B cell (primary cell): ENCODE results near the gene WDHD1. TPM values are rescaled to one million over a fixed set of nuclear protein-coding genes. Genes with fewer than 3 reads are reported as not detected.

Experiments used
- ATAC-seq: fragments of 200-7000 bp; cut with Tn5 transposase; one replicate; pipeline ENCODE4 v1.10.0; 2021; ENCODE audit warnings: low read depth, mild to moderate bottlenecking, moderate number of reproducible peaks, moderate library complexity
- CTCF ChIA-PET: fragments of 350-600 bp; sonication (Branson Sonifier 250); formaldehyde crosslinking; loops from one replicate; lab custom pipeline; 2021; ENCODE audit warnings: antibody characterized with exemption, inconsistent platforms; lab: Charles Lee
- POLR2A ChIA-PET: fragments of 350-600 bp; sonication (Branson Sonifier 250); formaldehyde crosslinking; loops from one replicate; lab custom pipeline; 2021; ENCODE audit warnings: antibody characterized with exemption; lab: Charles Lee
- DNase-seq: peaks from one replicate; pipeline ENCODE4 v3.0.0; 2013
- H2AFZ ChIP-seq: 2 replicates; pipeline ENCODE4 v1.6.1; 2012; ENCODE audit warnings: mild to moderate bottlenecking, low read depth, low read length; ENCODE audit not compliant: insufficient read depth, poor library complexity, severe bottlenecking
- H3K27ac ChIP-seq, 2 donors: 1 replicate in 1 of 2; 2 replicates in 1 of 2; pipeline ENCODE4 v1.5.1; 2012 to 2013; ENCODE audit warnings: low read length in 2 of 2, mild to moderate bottlenecking in 2 of 2, moderate library complexity in 1 of 2
- H3K27me3 ChIP-seq, 4 experiments: fragments of 200-600 bp in 1 of 4; sonication (generic) in 1 of 4; replicated peaks in 1 of 4; 1 replicate in 2 of 4; 2 replicates in 2 of 4; pipeline versions ENCODE4 v1.6.1 to v1.7.0; 2013 to 2016; ENCODE audit warnings: low read length in 3 of 4, mild to moderate bottlenecking in 2 of 4, mixed read lengths in 1 of 4, moderate library complexity in 1 of 4; ENCODE audit not compliant: insufficient read depth in 4 of 4, control insufficient read depth in 3 of 4; ENCODE audit errors: control extremely low read depth in 1 of 4
- H3K36me3 ChIP-seq, 2 experiments: replicated peaks in 1 of 2; 1 replicate in 1 of 2; 2 replicates in 1 of 2; pipeline versions ENCODE4 v1.6.1 to v1.7.1; 2013; ENCODE audit warnings: low read length in 1 of 2; ENCODE audit not compliant: insufficient read depth in 2 of 2, control insufficient read depth in 1 of 2; ENCODE audit errors: control extremely low read depth in 1 of 2, extremely low read depth in 1 of 2
- H3K4me1 ChIP-seq, 2 donors: fragments of 200-600 bp in 1 of 2; sonication (generic) in 1 of 2; 1 replicate in 1 of 2; 2 replicates in 1 of 2; pipeline versions ENCODE4 v1.5.1 to v1.6.1; 2013 to 2017; ENCODE audit warnings: low read length in 2 of 2; ENCODE audit not compliant: control insufficient read depth in 2 of 2, insufficient read depth in 2 of 2
- H3K4me2 ChIP-seq: replicated peaks from 2 replicates; pipeline ENCODE3; 2012; ENCODE audit warnings: mild to moderate bottlenecking, low read depth, low read length; ENCODE audit not compliant: poor library complexity, severe bottlenecking
- H3K4me3 ChIP-seq, 5 experiments: fragments of 200-600 bp in 1 of 5; sonication (generic) in 1 of 5; 1 replicate in 3 of 5; 2 replicates in 2 of 5; pipeline versions ENCODE4 v1.5.1 to v1.7.0; 2011 to 2016; ENCODE audit warnings: low read length in 4 of 5, mild to moderate bottlenecking in 4 of 5, low read depth in 2 of 5, control low read depth in 1 of 5, moderate library complexity in 1 of 5; ENCODE audit not compliant: insufficient read depth in 1 of 5; ENCODE audit errors: control extremely low read depth in 1 of 5, extremely low read depth in 1 of 5
- H3K79me2 ChIP-seq: fragments of 200-600 bp; sonication (generic); one replicate; pipeline ENCODE4 v1.6.0; 2016; ENCODE audit warnings: low read length; ENCODE audit not compliant: control insufficient read depth, insufficient read depth
- H3K9ac ChIP-seq: fragments of 200-600 bp; sonication (generic); 2 replicates; pipeline ENCODE4 v1.6.1; 2017; ENCODE audit warnings: mild to moderate bottlenecking, low read length, moderate library complexity
- H3K9me3 ChIP-seq, 3 donors: one replicate each; pipeline versions ENCODE4 v1.6.1 to v1.7.1; 2013; ENCODE audit warnings: low read length in 2 of 3; ENCODE audit not compliant: control insufficient read depth in 2 of 3, insufficient read depth in 1 of 3; ENCODE audit errors: control extremely low read depth in 1 of 3
- H4K20me1 ChIP-seq: 2 replicates; pipeline ENCODE4 v1.6.0; 2012; ENCODE audit warnings: mild to moderate bottlenecking, low read length; ENCODE audit not compliant: insufficient read depth, control insufficient read depth, poor library complexity, severe bottlenecking
- H3K27ac Mint-ChIP-seq: one replicate; pipeline ENCODE4 v1.8.0; 2021; ENCODE audit warnings: mixed read lengths
- H3K27me3 Mint-ChIP-seq: one replicate; pipeline ENCODE4 v1.8.0; 2021; ENCODE audit warnings: mixed read lengths
- H3K4me1 Mint-ChIP-seq: one replicate; pipeline ENCODE4 v1.8.0; 2021; ENCODE audit warnings: mixed read lengths
- H3K4me3 Mint-ChIP-seq: one replicate; pipeline ENCODE4 v1.8.0; 2021; ENCODE audit warnings: mixed read lengths
- H3K9me3 Mint-ChIP-seq: one replicate; pipeline ENCODE4 v1.8.0; 2022; ENCODE audit warnings: mixed read lengths; ENCODE audit not compliant: insufficient read depth
- CTCF ChIP-seq: fragments of 200-600 bp; IDR thresholded peaks from one replicate; pipeline ENCODE4 v1.8.0; 2022; ENCODE audit warnings: antibody characterized with exemption, mild to moderate bottlenecking
- EZH2 ChIP-seq: IDR thresholded peaks from 2 replicates; pipeline ENCODE4 v1.6.1; 2012; ENCODE audit warnings: borderline replicate concordance, low read depth, mild to moderate bottlenecking, moderate library complexity, low read length; ENCODE audit not compliant: insufficient read depth, poor library complexity, severe bottlenecking
- WGBS: methylation state at CpG from one replicate; pipeline ENCODE4 v1.1.5; 2013; ENCODE audit warnings: missing lambda C conversion rate; ENCODE audit not compliant: insufficient coverage; 5-methylcytosine and 5-hydroxymethylcytosine counted together
- intact Hi-C: fragments of 100-400 bp; cut with micrococcal nuclease; formaldehyde crosslinking; loops from one replicate; pipeline ENCODE4 v1.10.0; 2022
- polyA plus RNA-seq: library from polyadenylated mRNA; depleted of rRNA; stranded (reverse); fragments of >200 nt; gene quantifications from 2 replicates; pipeline ENCODE4 v1.2.3, GENCODE V29; 2012
- total RNA-seq, 2 donors: library from RNA; stranded (reverse); fragments of 120-200 nt in 1 of 2; gene quantifications; 1 replicate in 1 of 2; 2 replicates in 1 of 2; pipeline versions ENCODE4 v1.2.3 to v1.2.4, GENCODE V29; 2013 to 2022

The WDHD1 gene
- total and polyA plus RNA-seq, 2 donors (not counting 1 experiment from before 2014, with no cell fraction given), result 0.61 to 6.5 TPM

- Histone ChIP-seq H3K79me2 (no peaks in the 10 kb centered on the region), H3K36me3 (no peaks in the 10 kb centered on the region), H3K4me3 (no peak overlapping the region), H4K20me1 (no peaks in the 10 kb centered on the region), H3K27me3 (no peaks in the 10 kb centered on the region), H3K9ac (no peak overlapping the region), H3K4me2 (peak overlapping the region; percentile 67), H3K27ac (no peak overlapping the region), H3K4me1 (peaks cover 34 to 46% of the 10 kb centered on the region in 2 donors), H2AFZ (no peak overlapping the region), H3K9me3 (no peaks in the 10 kb centered on the region)
- no peak for ATAC-seq
- Mint-ChIP-seq H3K9me3 (no peaks in the 10 kb centered on the region), H3K4me3 (peak overlapping the region; percentile 9), H3K27me3 (no peaks in the 10 kb centered on the region), H3K4me1 (peaks cover 49% of the 10 kb centered on the region), H3K27ac (no peak overlapping the region)
- ChIA-PET POLR2A (interaction anchor here (1.1 kb wide), 1 partner anchor 173 kb away, joined by 3 read pairs; no protein-coding TSS in a partner anchor), CTCF (interaction anchor here (1.1 to 1.8 kb wide), 3 partner anchors 14 to 24 kb away, joined by 4 to 10 read pairs (median 6); partner anchors contain the start of gene MAPK1IP1L)
- no peak for DNase-seq
- TF ChIP-seq EZH2 (no peak), CTCF (no peak)
- 100% methylated on average over 2 of the region's 3 CpGs for WGBS
- intact Hi-C loops, result loop anchor here (10.0 kb wide), 1 partner anchor 1039 kb away; the partner anchor contains the start of gene PELI2
These were observed 48.8 kb upstream of the WDHD1 start for GRCh38 chr14:55075628-55076175.

GRCh38 chr14:55074662-55075061 is 47.8 kb upstream of the WDHD1 start:
- Histone ChIP-seq H3K4me1 (peaks cover 34 to 48% of the 10 kb centered on the region in 2 donors), H3K27me3 (no peaks in the 10 kb centered on the region), H3K79me2 (no peaks in the 10 kb centered on the region), H3K9ac (peak overlapping the region; percentile 40), H3K27ac (peak overlapping the region; percentile 53 to 67), H3K4me3 (peak overlapping the region in 3 of 5 experiments; percentile 1 to 24 (median 20)), H3K4me2 (peak overlapping the region; percentile 67), H3K9me3 (no peaks in the 10 kb centered on the region), H4K20me1 (no peaks in the 10 kb centered on the region), H3K36me3 (no peaks in the 10 kb centered on the region), H2AFZ (peak overlapping the region; percentile 68)
- Mint-ChIP-seq H3K4me1 (peaks cover 58% of the 10 kb centered on the region), H3K9me3 (no peaks in the 10 kb centered on the region), H3K27ac (peak overlapping the region; percentile 62), H3K4me3 (peak overlapping the region; percentile 63), H3K27me3 (no peaks in the 10 kb centered on the region)
- ATAC-seq (no peak), DNase-seq (peak; percentile 55)
- WGBS, result 0% methylated on average over 2 of the region's 5 CpGs
- POLR2A ChIA-PET, result interaction anchor here (1.1 kb wide), 1 partner anchor 172 kb away, joined by 3 read pairs; no protein-coding TSS in a partner anchor
- intact Hi-C loops, result loop anchor here (5.0 to 10.0 kb wide), 2 partner anchors 53 to 1040 kb away; partner anchors contain the start of genes LGALS3 and PELI2
- TF ChIP-seq EZH2 (no peak), CTCF (no peak)
- CTCF ChIA-PET, result interaction anchor here (1.0 to 1.8 kb wide), 4 partner anchors 15 to 86 kb away, joined by 3 to 10 read pairs (median 4); partner anchors contain the start of gene MAPK1IP1L
